Liver (tissue), 9 donors: Measurements from ENCODE around the gene DNAAF3. TPM values are rescaled to one million over a fixed set of nuclear protein-coding genes. Genes with fewer than 3 reads are reported as not detected.
A peak's percentile ranks its signal among the peaks of the same experiment; 100 is the strongest.

Experiments
- DNase-seq: peaks from one replicate; pipeline ENCODE4 v3.0.0-alpha.2; 2017; ENCODE audit warnings: low spot score
- H3K27ac ChIP-seq, 2 donors: one replicate each; pipeline ENCODE4 v1.7.0; 2013; ENCODE audit warnings: inconsistent platforms in 2 of 2, low read length in 2 of 2, control low read depth in 1 of 2, low read depth in 1 of 2, mild to moderate bottlenecking in 1 of 2
- H3K27me3 ChIP-seq, 4 donors: one replicate each; pipeline versions ENCODE4 v1.6.1 to v1.7.0; 2013; ENCODE audit warnings: low read length in 3 of 4, inconsistent platforms in 1 of 4, mild to moderate bottlenecking in 1 of 4, moderate library complexity in 1 of 4; ENCODE audit not compliant: control insufficient read depth in 4 of 4, insufficient read depth in 4 of 4
- H3K36me3 ChIP-seq, 4 donors: one replicate each; pipeline versions ENCODE4 v1.6.1 to v1.7.0; 2013; ENCODE audit warnings: low read length in 3 of 4, mild to moderate bottlenecking in 3 of 4, low read depth in 1 of 4, moderate library complexity in 1 of 4; ENCODE audit not compliant: control insufficient read depth in 4 of 4, insufficient read depth in 3 of 4
- H3K4me1 ChIP-seq, 4 donors: one replicate each; pipeline versions ENCODE4 v1.6.1 to v1.7.0; 2013; ENCODE audit warnings: low read length in 3 of 4, mild to moderate bottlenecking in 3 of 4, moderate library complexity in 1 of 4; ENCODE audit not compliant: control insufficient read depth in 4 of 4, insufficient read depth in 4 of 4
- H3K4me3 ChIP-seq, 3 donors: one replicate each; pipeline versions ENCODE4 v1.6.1 to v1.7.0; 2013; ENCODE audit warnings: low read length in 3 of 3, control low read depth in 1 of 3, low read depth in 1 of 3, mild to moderate bottlenecking in 1 of 3
- H3K9ac ChIP-seq, 2 donors: one replicate each; pipeline ENCODE4 v1.7.0; 2013; ENCODE audit warnings: low read length in 2 of 2, mild to moderate bottlenecking in 2 of 2, moderate library complexity in 2 of 2, control low read depth in 1 of 2, low read depth in 1 of 2
- H3K9me3 ChIP-seq, 4 donors: one replicate each; pipeline versions ENCODE4 v1.6.1 to v1.7.0; 2013; ENCODE audit warnings: low read length in 3 of 4; ENCODE audit not compliant: control insufficient read depth in 4 of 4
- ATF3 ChIP-seq: IDR thresholded peaks from 2 replicates; pipeline ENCODE4 v1.6.1; 2016; ENCODE audit warnings: antibody characterized with exemption
- FOXA1 ChIP-seq: IDR thresholded peaks from 2 replicates; pipeline ENCODE4 v1.6.1; 2016; ENCODE audit warnings: antibody characterized with exemption
- FOXA2 ChIP-seq: IDR thresholded peaks from 2 replicates; pipeline ENCODE4 v1.6.1; 2016; ENCODE audit warnings: antibody characterized with exemption
- HNF4A ChIP-seq, 2 donors: conservative IDR thresholded peaks; 2 replicates each; pipeline ENCODE4 v1.6.1; 2016; ENCODE audit warnings: antibody characterized with exemption in 2 of 2, mild to moderate bottlenecking in 2 of 2
- HNF4G ChIP-seq: IDR thresholded peaks from 2 replicates; pipeline ENCODE4 v1.6.1; 2016; ENCODE audit warnings: antibody characterized with exemption
- NR2F2 ChIP-seq: IDR thresholded peaks from 2 replicates; pipeline ENCODE4 v1.6.1; 2016; ENCODE audit warnings: antibody characterized with exemption
- RAD21 ChIP-seq, 2 donors: IDR thresholded peaks; 2 replicates each; pipeline ENCODE4 v1.6.1; 2016; ENCODE audit warnings: antibody characterized with exemption in 2 of 2, mild to moderate bottlenecking in 2 of 2
- RXRA ChIP-seq, 2 donors: IDR thresholded peaks; 2 replicates each; pipeline ENCODE4 v1.6.1; 2017 to 2018; ENCODE audit warnings: antibody characterized with exemption in 2 of 2, mild to moderate bottlenecking in 1 of 2
- SP1 ChIP-seq: IDR thresholded peaks from 2 replicates; pipeline ENCODE4 v1.6.1; 2018; ENCODE audit warnings: antibody characterized with exemption, mild to moderate bottlenecking
- TAF1 ChIP-seq: conservative IDR thresholded peaks from 2 replicates; pipeline ENCODE4 v1.6.1; 2016; ENCODE audit warnings: antibody characterized with exemption, mild to moderate bottlenecking
- ZBTB33 ChIP-seq: IDR thresholded peaks from 2 replicates; pipeline ENCODE4 v1.6.1; 2016; ENCODE audit warnings: antibody characterized with exemption
- WGBS: extraction: QIAGEN DNeasy Blood & Tissue Kit; methylation state at CpG from one replicate; pipeline ENCODE4 v1.1.7; 2013; 5-methylcytosine and 5-hydroxymethylcytosine counted together
- polyA plus RNA-seq, 2 donors: library from polyadenylated mRNA; stranded (reverse) in 1 of 2; unstranded in 1 of 2; fragments of 200-250 nt in 1 of 2; fragments of >200 nt in 1 of 2; fragmentation: Nextera tagmentation in 1 of 2; extraction: Ambion mirVana in 1 of 2; gene quantifications; one replicate each; pipeline versions ENCODE4 v1.2.1 to v1.2.3, GENCODE V29; 2013 to 2015
- total RNA-seq, 2 donors: library from RNA; depleted of rRNA; stranded (reverse); fragments of >200 nt; gene quantifications; one replicate each; pipeline ENCODE4 v1.2.3, GENCODE V29; 2014
- TF ChIP-seq, protein P1 (sequence below): fragments of 150-350 bp; IDR thresholded peaks from 2 replicates; pipeline ENCODE4 v1.5.1; 2017; ENCODE audit warnings: improper control_type of control experiment, low read depth, low read length; ENCODE audit not compliant: missing input control
- donor health status: healthy.
- donor health status: healthy.
- donor health status: healthy.
- donor health status: healthy.
- donor health status: healthy.

Gene DNAAF3
- total and polyA plus RNA-seq, 4 donors, result 0.18 to 0.64 (median 0.37) TPM

DNA sequence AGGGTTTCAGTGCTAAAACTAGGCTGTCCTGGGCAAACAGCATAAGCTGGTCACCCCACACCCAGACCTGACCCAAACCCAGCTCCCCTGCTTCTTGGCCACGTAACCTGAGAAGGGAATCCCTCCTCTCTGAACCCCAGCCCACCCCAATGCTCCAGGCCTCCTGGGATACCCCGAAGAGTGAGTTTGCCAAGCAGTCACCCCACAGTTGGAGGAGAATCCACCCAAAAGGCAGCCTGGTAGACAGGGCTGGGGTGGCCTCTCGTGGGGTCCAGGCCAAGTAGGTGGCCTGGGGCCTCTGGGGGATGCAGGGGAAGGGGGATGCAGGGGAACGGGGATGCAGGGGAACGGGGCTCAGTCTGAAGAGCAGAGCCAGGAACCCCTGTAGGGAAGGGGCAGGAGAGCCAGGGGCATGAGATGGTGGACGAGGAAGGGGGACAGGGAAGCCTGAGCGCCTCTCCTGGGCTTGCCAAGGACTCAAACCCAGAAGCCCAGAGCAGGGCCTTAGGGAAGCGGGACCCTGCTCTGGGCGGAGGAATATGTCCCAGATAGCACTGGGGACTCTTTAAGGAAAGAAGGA lies 51.8 kb downstream of the DNAAF3 start:
- Histone ChIP-seq H3K9ac (no peak overlapping the region), H3K4me3 (no peak overlapping the region), H3K36me3 (peaks cover 0 to 15% (median 5%) of the 10 kb centered on the region in 4 donors), H3K27ac (no peak overlapping the region), H3K9me3 (no peaks in the 10 kb centered on the region), H3K27me3 (no peaks in the 10 kb centered on the region), H3K4me1 (peaks cover 6 to 38% (median 27%) of the 10 kb centered on the region in 4 donors)
- WGBS, result 97% methylated on average over 9 of the region's 9 CpGs
- no peak for DNase-seq
- TF ChIP-seq HNF4A (conservative IDR thresholded peaks at IDR 0.05) (no peak), RAD21 (IDR thresholded peaks at IDR 0.05) (no peak), FOXA1 (no peak), HNF4G (no peak)
- TF ChIP-seq, protein P1, sequence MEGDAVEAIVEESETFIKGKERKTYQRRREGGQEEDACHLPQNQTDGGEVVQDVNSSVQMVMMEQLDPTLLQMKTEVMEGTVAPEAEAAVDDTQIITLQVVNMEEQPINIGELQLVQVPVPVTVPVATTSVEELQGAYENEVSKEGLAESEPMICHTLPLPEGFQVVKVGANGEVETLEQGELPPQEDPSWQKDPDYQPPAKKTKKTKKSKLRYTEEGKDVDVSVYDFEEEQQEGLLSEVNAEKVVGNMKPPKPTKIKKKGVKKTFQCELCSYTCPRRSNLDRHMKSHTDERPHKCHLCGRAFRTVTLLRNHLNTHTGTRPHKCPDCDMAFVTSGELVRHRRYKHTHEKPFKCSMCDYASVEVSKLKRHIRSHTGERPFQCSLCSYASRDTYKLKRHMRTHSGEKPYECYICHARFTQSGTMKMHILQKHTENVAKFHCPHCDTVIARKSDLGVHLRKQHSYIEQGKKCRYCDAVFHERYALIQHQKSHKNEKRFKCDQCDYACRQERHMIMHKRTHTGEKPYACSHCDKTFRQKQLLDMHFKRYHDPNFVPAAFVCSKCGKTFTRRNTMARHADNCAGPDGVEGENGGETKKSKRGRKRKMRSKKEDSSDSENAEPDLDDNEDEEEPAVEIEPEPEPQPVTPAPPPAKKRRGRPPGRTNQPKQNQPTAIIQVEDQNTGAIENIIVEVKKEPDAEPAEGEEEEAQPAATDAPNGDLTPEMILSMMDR, result no peak

DNA sequence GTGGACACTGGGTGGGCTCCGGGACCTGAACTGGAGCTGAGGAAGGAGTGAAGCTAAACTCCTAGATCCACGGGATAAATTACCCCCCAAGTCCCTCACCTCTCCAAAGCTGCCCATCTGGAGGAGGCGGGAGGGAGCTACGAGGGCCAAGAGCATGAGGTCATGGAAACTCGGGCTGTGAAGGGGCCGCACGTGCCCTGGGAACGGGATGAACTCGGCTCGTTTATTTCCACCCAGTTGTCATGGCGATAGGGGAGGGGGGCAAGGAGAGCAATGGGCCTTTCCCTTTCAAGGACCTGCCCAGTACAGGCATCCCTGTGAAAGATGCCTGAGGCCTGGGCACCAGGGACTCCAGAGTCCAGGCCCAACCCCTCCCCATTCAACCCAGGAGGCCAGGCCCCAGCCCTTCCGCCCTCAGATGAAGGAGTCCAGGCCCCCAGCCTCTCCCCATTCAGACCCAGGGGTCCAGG lies 52.8 kb downstream of the DNAAF3 start:
- H3K27ac ChIP-seq, result no peak overlapping the region
- H3K36me3 ChIP-seq, result peaks cover 0 to 23% (median 7%) of the 10 kb centered on the region in 4 donors
- no peak for DNase-seq
- H3K9ac ChIP-seq, result no peak overlapping the region
- H3K4me1 ChIP-seq, result peaks cover 4 to 36% (median 26%) of the 10 kb centered on the region in 4 donors
- TF ChIP-seq RAD21 (IDR thresholded peaks at IDR 0.05) (no peak), SP1 (peak; percentile 29), ATF3 (no peak), RXRA (IDR thresholded peaks at IDR 0.05) (no peak), FOXA1 (no peak)
- TF ChIP-seq, protein P1, result no peak
- 72% methylated on average over 12 of the region's 12 CpGs for WGBS
- H3K9me3 ChIP-seq, result no peaks in the 10 kb centered on the region
- no peaks in the 10 kb centered on the region for H3K27me3 ChIP-seq
- H3K4me3 ChIP-seq, result no peak overlapping the region

- H3K4me3 ChIP-seq, result no peak overlapping the region
- no peak for DNase-seq
- no peak overlapping the region for H3K9ac ChIP-seq
- peaks cover 3 to 32% (median 21%) of the 10 kb centered on the region in 4 donors for H3K4me1 ChIP-seq
- no peak overlapping the region for H3K27ac ChIP-seq
- peaks cover 0 to 23% (median 7%) of the 10 kb centered on the region in 4 donors for H3K36me3 ChIP-seq
- H3K9me3 ChIP-seq, result no peaks in the 10 kb centered on the region
- no peaks in the 10 kb centered on the region for H3K27me3 ChIP-seq
- TF ChIP-seq TAF1 (no peak), FOXA2 (no peak), SP1 (no peak), RXRA (IDR thresholded peaks at IDR 0.05) (no peak), ATF3 (no peak), NR2F2 (no peak), ZBTB33 (no peak)
- TF ChIP-seq, protein P1, result no peak
- 85% methylated on average over 23 of the region's 23 CpGs for WGBS
Measured at GRCh38 chr19:55112777-55113569, 53.4 kb downstream of the DNAAF3 start.
